ENCODE measurements around the gene PCGF1.

Gene PCGF1

GRCh38 chr2:74507145-74507925 is at the start of gene PCGF1:
Gene PCGF1 (minus strand): TSS chr2:74507695. CDS start chr2:74507668, 27 bp downstream.
- peak; percentile 99 for DNase-seq (ENCODE audit: low spot score)

GRCh38 chr2:74556831-74557370 is 49.4 kb upstream of the PCGF1 start:
- DNase-seq (ENCODE audit: low spot score), result no peak

GRCh38 chr2:74556159-74556558 is 48.7 kb upstream of the PCGF1 start:
- DNase-seq (ENCODE audit: low spot score), result no peak

- DNase-seq (ENCODE audit: low spot score), result peak; percentile 35
These were observed 48.2 kb upstream of the PCGF1 start for GRCh38 chr2:74555610-74556103.

GRCh38 chr2:74554820-74555531 is 47.5 kb upstream of the PCGF1 start:
- no peak for DNase-seq (ENCODE audit: low spot score)

GRCh38 chr2:74553892-74554819 is 46.7 kb upstream of the PCGF1 start, which contains the start of the genes DOK1 and LOXL3:
Gene DOK1 (plus strand): TSS chr2:74554720. CDS start chr2:74554755, 35 bp downstream.
Gene LOXL3 (minus strand): TSS chr2:74553942. CDS start chr2:74552634, 1,308 bp downstream.
- DNase-seq (ENCODE audit: low spot score), result peak; percentile 50

GRCh38 chr2:74552914-74553811 is 45.7 kb upstream of the PCGF1 start:
- DNase-seq (ENCODE audit: low spot score), result no peak

GRCh38 chr2:74551942-74552913 is 44.7 kb upstream of the PCGF1 start:
- DNase-seq (ENCODE audit: low spot score), result no peak

GRCh38 chr2:74551530-74551929 is 44.0 kb upstream of the PCGF1 start:
- no peak for DNase-seq (ENCODE audit: low spot score)

GRCh38 chr2:74550231-74550630 is 42.7 kb upstream of the PCGF1 start:
- DNase-seq (ENCODE audit: low spot score), result no peak

- DNase-seq (ENCODE audit: low spot score), result no peak
These were observed 41.7 kb upstream of the PCGF1 start for GRCh38 chr2:74548900-74549826.

GRCh38 chr2:74548285-74548899 is 40.9 kb upstream of the PCGF1 start:
- DNase-seq (ENCODE audit: low spot score), result no peak

GRCh38 chr2:74546004-74546403 is 38.5 kb upstream of the PCGF1 start:
- DNase-seq (ENCODE audit: low spot score), result no peak

- DNase-seq (ENCODE audit: low spot score), result no peak
These were observed 37.1 kb upstream of the PCGF1 start for GRCh38 chr2:74544634-74545033.

- no peak for DNase-seq (ENCODE audit: low spot score)
These were observed 35.5 kb upstream of the PCGF1 start for GRCh38 chr2:74542978-74543377.

GRCh38 chr2:74540291-74540690 is 32.8 kb upstream of the PCGF1 start:
- no peak for DNase-seq (ENCODE audit: low spot score)

- no peak for DNase-seq (ENCODE audit: low spot score)
These were observed 31.4 kb upstream of the PCGF1 start for GRCh38 chr2:74538881-74539339.

GRCh38 chr2:74537140-74537539 is 29.6 kb upstream of the PCGF1 start:
- DNase-seq (ENCODE audit: low spot score), result no peak

Data from pons (tissue), 1 donor.